Measurements from ENCODE around the gene IL11RA. TPM values are rescaled to one million over a fixed set of nuclear protein-coding genes. Genes with fewer than 3 reads are reported as not detected.

Gene IL11RA
- total and polyA plus RNA-seq, 2 donors (not counting 3 experiments of a cell fraction or from before 2014, with no cell fraction given) = 15.3 to 18.6 TPM

DNA sequence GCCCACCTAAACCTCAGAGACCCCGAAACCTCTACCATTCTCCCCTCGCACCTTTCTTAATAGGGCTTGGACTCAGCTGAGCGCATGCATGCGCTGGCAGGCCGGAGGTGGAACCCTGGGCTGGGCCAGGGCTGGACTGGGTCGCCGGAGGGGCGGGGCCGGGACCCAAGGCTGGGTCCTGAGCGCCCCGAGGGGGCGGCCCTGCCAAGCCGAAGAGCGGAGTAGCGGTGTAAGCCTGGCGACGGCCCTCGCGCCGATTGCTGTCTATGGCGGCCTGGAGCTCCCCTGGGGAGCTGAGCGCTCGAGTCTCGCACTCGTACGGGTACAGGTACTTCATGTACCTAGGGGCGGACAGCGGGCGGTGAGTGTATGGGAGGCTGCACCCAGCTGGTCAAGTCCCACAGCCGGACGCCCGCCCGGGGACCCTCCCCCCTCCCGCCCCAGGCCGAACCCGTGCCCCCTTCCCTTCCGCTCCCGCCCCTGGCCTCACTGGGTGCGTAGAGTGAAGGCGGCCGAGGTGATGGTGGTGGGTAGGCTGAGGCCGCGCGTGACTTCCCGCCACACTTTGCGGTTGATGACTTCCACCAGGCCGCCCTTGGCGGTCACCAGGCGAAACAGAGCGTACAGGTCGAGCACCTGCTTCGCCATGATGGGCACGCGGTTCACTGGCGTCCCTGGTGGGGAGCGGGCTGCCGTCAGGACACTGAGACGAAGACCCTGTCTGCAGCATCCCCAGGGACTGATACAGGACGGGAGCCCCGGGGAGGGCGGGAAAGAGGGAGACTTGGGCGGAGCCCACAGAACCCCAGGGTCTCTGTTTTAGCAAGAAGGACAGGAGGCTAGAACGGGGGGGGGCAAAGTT lies 28.4 kb upstream of the IL11RA start:
- no peaks in the 10 kb centered on the region for H3K9me1 ChIP-seq (replicated peaks; ENCODE audit: control insufficient read depth, extremely low read depth, insufficient read depth, low read length)
- H3K4me2 ChIP-seq (ENCODE audit: insufficient read depth, low read length) = no peak overlapping the region
- H3K27me3 ChIP-seq (ENCODE audit: control insufficient read depth in 2 of 2, insufficient read depth in 2 of 2, low read length in 2 of 2) = peaks cover 50 to 56% of the 10 kb centered on the region in 2 experiments
- H2AFZ ChIP-seq (ENCODE audit: low read depth, low read length) = no peak overlapping the region
- intact Hi-C loops (cut with micrococcal nuclease) (no loop called here), dilution Hi-C loops (cut with MboI; ENCODE audit: extremely low pct_ligation_motif_present, low sequenced_read_pairs) (no loop called here)
- H3K9me3 ChIP-seq (replicated peaks; ENCODE audit: control insufficient read depth, insufficient read depth, low read length) = no peaks in the 10 kb centered on the region
- no TSS peak for BruUV-seq (replicated peaks)
- CTCF ChIA-PET = interaction anchor here (0.7 to 5.0 kb wide), 4 partner anchors 10 to 79 kb away, joined by 3 to 41 read pairs (median 4); partner anchors contain the start of gene RPP25L
- peaks cover 13% of the 10 kb centered on the region for H3K4me1 ChIP-seq (ENCODE audit: control insufficient read depth, extremely low read depth, insufficient read depth, low read length)
- no peak for FAIRE-seq
- no peaks in the 10 kb centered on the region for H3K79me2 ChIP-seq (ENCODE audit: control insufficient read depth, insufficient read depth, low read length)
- H3K4me3 ChIP-seq (replicated peaks in 1 of 3; ENCODE audit: insufficient read depth in 1 of 3, low read depth in 1 of 3, low read length in 3 of 3) = no peak overlapping the region
- TF ChIP-seq JUN (IDR thresholded peaks at IDR 0.05; ENCODE audit: borderline replicate concordance, insufficient read depth, insufficient read length, low read depth) (no peak), EZH2 (IDR thresholded peaks at IDR 0.05; ENCODE audit: borderline replicate concordance, low read depth, low read length, severe bottlenecking) (peak; percentile 81)
- no peaks in the 10 kb centered on the region for H3K36me3 ChIP-seq (ENCODE audit: control insufficient read depth in 2 of 2, extremely low read depth in 1 of 2, insufficient read depth in 2 of 2, low read length in 2 of 2)
- no peaks in the 10 kb centered on the region for H4K20me1 ChIP-seq (replicated peaks; ENCODE audit: control insufficient read depth, extremely low read depth, insufficient read depth, low read length)
- H3K9ac ChIP-seq (replicated peaks; ENCODE audit: extremely low read depth, insufficient read depth, low read length) = no peak overlapping the region
- no peak for DNase-seq (ENCODE audit: low read depth, low spot score)
- no peak overlapping the region for H3K27ac ChIP-seq (ENCODE audit: insufficient read depth, low read depth, low read length)
- POLR2A ChIA-PET = no interaction called here

DNA sequence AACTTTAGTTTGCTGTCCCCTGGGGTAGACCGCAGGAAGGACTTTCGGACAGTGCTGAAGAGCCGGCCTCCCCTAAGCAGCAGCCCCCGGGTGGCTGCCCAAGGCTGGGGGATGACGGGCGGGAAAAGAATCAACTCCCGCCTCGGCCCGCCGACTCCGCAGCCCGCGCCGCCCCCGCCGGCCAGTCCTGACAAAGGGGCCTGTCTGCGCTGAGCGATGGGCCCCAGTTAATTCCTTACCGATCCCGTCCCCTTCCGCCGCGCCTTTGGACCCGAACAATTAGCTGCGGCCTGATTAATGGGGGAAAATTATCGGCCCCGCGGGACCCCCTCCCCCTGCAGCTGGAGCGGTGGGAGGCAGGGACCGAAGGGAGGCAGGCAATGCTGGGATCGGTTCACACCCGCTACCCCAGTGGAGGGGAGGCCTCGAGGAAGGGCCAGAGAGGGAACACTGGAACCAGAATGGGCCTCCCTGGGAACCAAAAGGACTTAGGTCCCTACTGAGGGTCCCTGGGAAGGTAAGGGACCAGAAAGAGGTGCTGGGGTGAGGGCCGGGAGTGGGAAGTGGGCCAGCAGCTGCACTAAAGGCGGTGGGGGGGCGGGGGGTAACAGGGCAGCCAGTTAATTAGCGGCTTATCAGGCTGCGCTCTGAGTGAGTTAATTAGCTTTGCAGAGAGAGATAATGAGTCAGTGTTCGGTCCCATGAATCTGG lies 27.4 kb upstream of the IL11RA start:
- H4K20me1 ChIP-seq (replicated peaks; ENCODE audit: control insufficient read depth, extremely low read depth, insufficient read depth, low read length) = no peaks in the 10 kb centered on the region
- POLR2A ChIA-PET = no interaction called here
- H3K9me1 ChIP-seq (replicated peaks; ENCODE audit: control insufficient read depth, extremely low read depth, insufficient read depth, low read length) = no peaks in the 10 kb centered on the region
- dilution Hi-C loops (cut with MboI; ENCODE audit: extremely low pct_ligation_motif_present, low sequenced_read_pairs) = no loop called here
- no peak overlapping the region for H3K4me3 ChIP-seq (replicated peaks in 1 of 3; ENCODE audit: insufficient read depth in 1 of 3, low read depth in 1 of 3, low read length in 3 of 3)
- H3K9ac ChIP-seq (replicated peaks; ENCODE audit: extremely low read depth, insufficient read depth, low read length) = no peak overlapping the region
- TF ChIP-seq MYC (IDR thresholded peaks at IDR 0.05; ENCODE audit: low read depth, low read length) (no peak), EZH2 (IDR thresholded peaks at IDR 0.05; ENCODE audit: borderline replicate concordance, low read depth, low read length, severe bottlenecking) (peak; percentile 99)
- no peaks in the 10 kb centered on the region for H3K79me2 ChIP-seq (ENCODE audit: control insufficient read depth, insufficient read depth, low read length)
- DNase-seq (ENCODE audit: low read depth, low spot score) = no peak
- BruUV-seq (replicated peaks) = no TSS peak
- FAIRE-seq = no peak
- CTCF ChIA-PET = interaction anchor here (1.5 to 1.9 kb wide), 2 partner anchors 9 to 21 kb away, joined by 4 to 14 read pairs; no protein-coding TSS in a partner anchor
- no peak overlapping the region for H3K4me2 ChIP-seq (ENCODE audit: insufficient read depth, low read length)
- H3K4me1 ChIP-seq (ENCODE audit: control insufficient read depth, extremely low read depth, insufficient read depth, low read length) = peaks cover 12% of the 10 kb centered on the region
- no peak overlapping the region for H2AFZ ChIP-seq (ENCODE audit: low read depth, low read length)
- peaks cover 56 to 66% of the 10 kb centered on the region in 2 experiments for H3K27me3 ChIP-seq (ENCODE audit: control insufficient read depth in 2 of 2, insufficient read depth in 2 of 2, low read length in 2 of 2)
- intact Hi-C loops (cut with micrococcal nuclease) = no loop called here
- H3K9me3 ChIP-seq (replicated peaks; ENCODE audit: control insufficient read depth, insufficient read depth, low read length) = no peaks in the 10 kb centered on the region
- no peak overlapping the region for H3K27ac ChIP-seq (ENCODE audit: insufficient read depth, low read depth, low read length)
- H3K36me3 ChIP-seq (ENCODE audit: control insufficient read depth in 2 of 2, extremely low read depth in 1 of 2, insufficient read depth in 2 of 2, low read length in 2 of 2) = no peaks in the 10 kb centered on the region
